ENCODE data around the gene ACAA1. TPM values are rescaled to one million over a fixed set of nuclear protein-coding genes. Genes with fewer than 3 reads are reported as not detected.

Gene ACAA1
- total and polyA plus RNA-seq, 9 of the 15 experiments (the other 6 are each of a cell fraction or from before 2014, with no cell fraction given) = 4.0 to 88.9 (median 57.2) TPM

DNA sequence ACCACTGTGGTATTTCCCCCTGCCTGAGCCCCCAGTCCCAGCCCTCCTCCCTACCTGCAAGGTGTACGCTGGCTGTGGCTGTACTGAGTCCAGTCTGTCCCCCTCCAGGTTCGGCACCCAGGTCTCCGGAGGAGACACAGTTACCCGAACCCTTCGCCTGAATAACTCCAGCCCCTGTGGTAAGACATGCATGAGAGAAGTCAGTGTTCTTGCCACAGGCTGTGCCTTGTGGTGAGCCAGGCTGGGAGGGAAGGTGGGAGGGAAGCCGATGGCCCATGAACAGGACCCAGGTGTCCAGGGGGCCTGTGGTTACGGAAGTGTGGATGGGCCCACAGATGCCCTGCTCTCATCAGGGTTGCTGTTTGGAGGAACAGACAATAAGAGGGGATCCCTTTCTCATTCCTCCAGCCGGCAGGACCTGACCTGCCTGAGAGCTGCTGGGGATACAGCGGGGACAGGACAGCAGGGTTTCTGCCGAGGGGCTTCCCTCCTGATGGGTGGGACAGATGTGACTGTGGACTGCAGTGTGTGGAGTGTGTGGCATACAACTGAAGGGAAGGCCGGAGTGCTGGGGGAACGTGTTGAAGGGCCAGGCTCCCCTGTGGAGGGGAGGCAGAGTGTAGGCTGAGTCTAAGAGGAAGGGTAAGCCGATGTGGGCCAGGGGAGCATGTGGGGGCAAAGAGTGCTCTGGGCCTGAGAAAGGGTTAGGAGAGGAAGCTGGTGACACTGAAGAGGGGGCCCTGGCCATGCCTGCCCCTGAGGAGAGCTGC lies 21.9 kb downstream of the ACAA1 start:
- Histone ChIP-seq H3K36me3 (ENCODE audit: control insufficient read depth, insufficient read depth, low read length) (no peaks in the 10 kb centered on the region), H3K79me2 (ENCODE audit: control insufficient read depth, insufficient read depth, low read length) (no peaks in the 10 kb centered on the region), H3K9me3 (replicated peaks; ENCODE audit: control insufficient read depth, insufficient read depth, low read depth, low read length) (no peaks in the 10 kb centered on the region), H3K9me1 (ENCODE audit: control insufficient read depth, insufficient read depth, low read length) (no peaks in the 10 kb centered on the region), H3K4me3 (no peak overlapping the region), H2AFZ (ENCODE audit: low read depth, low read length) (no peak overlapping the region), H3K9ac (ENCODE audit: insufficient read depth in 1 of 2, low read depth in 2 of 2, low read length in 2 of 2) (peak overlapping the region in 1 of 2 experiments; percentile 79; a peak in 2 of 4 replicates), H4K20me1 (replicated peaks; ENCODE audit: control insufficient read depth, insufficient read depth, low read length) (peaks cover 27% of the 10 kb centered on the region), H3K27me3 (ENCODE audit: control insufficient read depth in 2 of 2, insufficient read depth in 2 of 2, low read length in 2 of 2) (peaks cover 15 to 50% of the 10 kb centered on the region in 2 experiments; a peak in 4 of 5 replicates), H3K4me2 (ENCODE audit: insufficient read depth, low read length) (no peak overlapping the region), H3K4me1 (replicated peaks in 1 of 2; ENCODE audit: control insufficient read depth in 2 of 2, insufficient read depth in 2 of 2, low read length in 2 of 2) (peaks cover 0 to 25% of the 10 kb centered on the region in 2 experiments; a peak in 3 of 5 replicates), H3K27ac (ENCODE audit: extremely low read depth, low read depth, low read length) (no peak overlapping the region)
- POLR2A ChIA-PET = interaction anchor here (0.6 to 1.4 kb wide), 5 partner anchors 12 to 190 kb away, joined by 3 to 5 read pairs (median 4); partner anchors contain the start of gene ACAA1
- ATAC-seq = no peak
- BruUV-seq (replicated peaks) = no TSS peak
- intact Hi-C loops (cut with micrococcal nuclease) = loop anchor here (5.0 kb wide), 3 partner anchors 143 to 367 kb away; partner anchors contain the start of gene XYLB
- CTCF ChIA-PET (ENCODE audit: low intra/inter-chr PET ratio) = interaction anchor here (0.6 kb wide), 1 partner anchor 548 kb away, joined by 3 read pairs; no protein-coding TSS in a partner anchor
- DNase-seq (ENCODE audit: extremely low read depth in 1 of 4, low spot score in 3 of 4) = no peak
- 8% methylated on average over 13 of the region's 13 CpGs for WGBS (ENCODE audit: insufficient coverage, low coverage, missing lambda C conversion rate)
- FAIRE-seq = no peak
- in situ Hi-C loops (cut with MboI) = loop anchor here (5.0 kb wide), 1 partner anchor 537 kb away; no protein-coding TSS in a partner anchor
- no peak for TF ChIP-seq MTA3 (IDR thresholded peaks at IDR 0.05; ENCODE audit: borderline replicate concordance)
- 0 out of 2 replicates have a peak, but pooled peaks have one; percentile 35 for TF ChIP-seq ERF (CRISPR knock-in tag; IDR thresholded peaks at IDR 0.05)
- TF ChIP-seq ILK (tag; IDR thresholded peaks at IDR 0.05; ENCODE audit: borderline replicate concordance, low read depth) = no peak
- TF ChIP-seq ZNF384 (IDR thresholded peaks at IDR 0.05; ENCODE audit: low read depth, low read length) = no peak
- TF ChIP-seq HMG20B (CRISPR knock-in tag; IDR thresholded peaks at IDR 0.05) = no peak

Measured in K562 (cell line).